ENCODE measurements around the gene SELENOS.

DNA sequence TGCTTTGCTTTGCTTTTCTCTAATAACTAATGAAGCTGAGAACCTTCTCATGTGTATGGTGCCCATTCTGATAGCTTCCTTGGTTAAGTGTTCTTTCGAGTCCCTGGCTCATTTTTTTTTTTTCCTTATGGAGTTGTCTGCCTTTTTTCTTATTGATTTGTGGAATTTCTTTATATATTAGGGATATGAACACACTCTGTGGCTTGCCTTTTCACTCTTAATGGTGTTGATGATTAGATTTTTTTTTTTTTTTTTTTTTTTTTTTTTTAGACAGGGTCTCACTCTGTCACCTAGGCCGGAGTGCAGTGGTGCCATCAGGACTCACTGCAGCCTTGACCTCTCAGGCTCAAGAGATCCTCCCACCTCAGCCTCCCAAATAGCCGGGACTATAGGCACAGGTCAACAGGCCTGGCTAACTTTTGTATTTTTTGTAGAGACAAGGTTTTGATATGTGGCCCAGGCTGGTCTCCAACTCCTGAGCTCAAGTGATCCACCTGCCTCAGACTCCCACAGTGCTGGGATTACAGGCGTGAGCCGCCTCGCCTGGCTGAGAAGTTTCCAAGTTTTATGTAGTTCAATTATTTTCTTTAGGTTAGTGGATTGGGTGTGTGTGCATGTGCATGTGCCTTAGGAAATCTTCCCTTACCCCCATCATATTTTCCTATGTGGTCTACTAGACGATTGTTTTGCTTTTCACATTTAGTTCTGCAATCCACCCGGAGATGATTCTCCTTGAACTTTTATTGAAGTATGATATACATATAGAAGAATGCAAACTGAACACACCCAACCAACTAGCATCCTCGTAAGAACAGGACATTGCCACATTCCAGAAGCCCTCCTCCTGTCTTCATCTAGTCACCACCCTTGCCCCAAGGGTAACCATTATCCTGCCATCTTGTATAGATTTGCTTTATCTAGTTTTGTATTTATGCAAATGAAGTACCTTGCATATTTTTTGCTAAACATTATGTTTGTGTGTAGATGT lies 19.4 kb upstream of the SELENOS start:
- no peak for TF ChIP-seq CTCF (IDR thresholded peaks at IDR 0.05; ENCODE audit: low read length)
- TF ChIP-seq EZH2 (IDR thresholded peaks at IDR 0.05; ENCODE audit: borderline replicate concordance, low read length): no peak
